Measurements from ENCODE around the gene EAPP. TPM values are rescaled to one million over a fixed set of nuclear protein-coding genes. Genes with fewer than 3 reads are reported as not detected.

The EAPP gene
- total and polyA plus RNA-seq, 2 of the 13 experiments (the other 11 are each of a cell fraction or from before 2014, with no cell fraction given), result 68.7 to 110 TPM

- TF ChIP-seq ZBTB40 (IDR thresholded peaks at IDR 0.05), result no peak
- peak; percentile 64; the same call in 1 of the 2 replicates for TF ChIP-seq ZBTB40 (CRISPR knock-in tag; IDR thresholded peaks at IDR 0.05)
- TF ChIP-seq ZNF503 (CRISPR knock-in tag; IDR thresholded peaks at IDR 0.05), result no peak
- peak; percentile 51; the same call in 1 of the 2 replicates for TF ChIP-seq RXRA (CRISPR knock-in tag; IDR thresholded peaks at IDR 0.05)
- no peak for TF ChIP-seq ZNF331 (CRISPR knock-in tag; IDR thresholded peaks at IDR 0.05)
- TF ChIP-seq EED (CRISPR knock-in tag; IDR thresholded peaks at IDR 0.05), result 0 out of 2 replicates have a peak, but pooled peaks have one; percentile 45
- TF ChIP-seq ZBTB38 (CRISPR knock-in tag; IDR thresholded peaks at IDR 0.05), result 0 out of 2 replicates have a peak, but pooled peaks have one; percentile 34
- TF ChIP-seq FOXO1 (CRISPR knock-in tag; IDR thresholded peaks at IDR 0.05), result peak; percentile 17; the same call in 1 of the 2 replicates
- 0 out of 2 replicates have a peak, but pooled peaks have one; percentile 7 for TF ChIP-seq ZNF605 (CRISPR knock-in tag; IDR thresholded peaks at IDR 0.05)
- 0 out of 2 replicates have a peak, but pooled peaks have one; percentile 22 for TF ChIP-seq FOXM1 (CRISPR knock-in tag; IDR thresholded peaks at IDR 0.05)
- 0 out of 2 replicates have a peak, but pooled peaks have one; percentile 31 for TF ChIP-seq ZNF142 (CRISPR knock-in tag; IDR thresholded peaks at IDR 0.05)
- 0 out of 2 replicates have a peak, but pooled peaks have one; percentile 12 for TF ChIP-seq BRD4 (CRISPR knock-in tag; IDR thresholded peaks at IDR 0.05)
Measured at GRCh38 chr14:34496007-34496678, 43.4 kb downstream of the EAPP start (continued).
